Nephron progenitor cell (in vitro differentiated cells): ENCODE results near the gene RAB43.

Source experiments
- DNase-seq: peaks from one replicate; pipeline ENCODE4 v3.0.0; 2021
- H3K27ac Mint-ChIP-seq: 2 replicates; pipeline ENCODE4 v1.8.0; 2021; ENCODE audit warnings: mild to moderate bottlenecking, moderate library complexity, mixed read lengths
- H3K27me3 Mint-ChIP-seq: 2 replicates; pipeline ENCODE4 v1.8.0; 2021; ENCODE audit warnings: mild to moderate bottlenecking, low read depth, mixed read lengths; ENCODE audit not compliant: poor library complexity
- H3K36me3 Mint-ChIP-seq: 2 replicates; pipeline ENCODE4 v1.8.0; 2021; ENCODE audit warnings: low read depth, mixed read lengths
- H3K4me1 Mint-ChIP-seq: 2 replicates; pipeline ENCODE4 v1.8.0; 2021; ENCODE audit warnings: mixed read lengths
- H3K4me3 Mint-ChIP-seq: 2 replicates; pipeline ENCODE4 v1.8.0; 2021; ENCODE audit warnings: mild to moderate bottlenecking, moderate library complexity, mixed read lengths
- H3K9me3 Mint-ChIP-seq: 2 replicates; pipeline ENCODE4 v1.8.0; 2021; ENCODE audit warnings: mild to moderate bottlenecking, moderate library complexity, mixed read lengths
- CTCF ChIP-seq: fragments of 200-600 bp; sonication (generic); IDR thresholded peaks from 2 replicates; pipeline ENCODE4 v1.5.0; 2021; ENCODE audit warnings: antibody characterized with exemption

RAB43 gene

GRCh38 chr3:129131465-129132088, 10.0 kb upstream of the RAB43 start:
- Mint-ChIP-seq H3K4me3 (no peak overlapping the region), H3K27ac (peak overlapping the region; percentile 83), H3K36me3 (peaks cover 49% of the 10 kb centered on the region), H3K27me3 (no peaks in the 10 kb centered on the region), H3K4me1 (peaks cover 12% of the 10 kb centered on the region), H3K9me3 (no peaks in the 10 kb centered on the region)
- TF ChIP-seq CTCF, result no peak
- DNase-seq, result no peak

GRCh38 chr3:129130291-129130813, 8.7 kb upstream of the RAB43 start:
- Mint-ChIP-seq H3K4me1 (peaks cover 12% of the 10 kb centered on the region), H3K9me3 (no peaks in the 10 kb centered on the region), H3K4me3 (no peak overlapping the region), H3K27me3 (peaks cover 2% of the 10 kb centered on the region), H3K36me3 (peaks cover 61% of the 10 kb centered on the region), H3K27ac (peak overlapping the region; percentile 49)
- TF ChIP-seq CTCF, result no peak
- DNase-seq, result no peak

- no peak for TF ChIP-seq CTCF
- Mint-ChIP-seq H3K4me1 (peaks cover 12% of the 10 kb centered on the region), H3K4me3 (no peak overlapping the region), H3K36me3 (peaks cover 49% of the 10 kb centered on the region), H3K9me3 (no peaks in the 10 kb centered on the region), H3K27ac (no peak overlapping the region), H3K27me3 (peaks cover 2% of the 10 kb centered on the region)
- DNase-seq, result no peak
Observed at GRCh38 chr3:129128357-129129155, 7.0 kb upstream of the RAB43 start.

GRCh38 chr3:129126726-129127280, 5.2 kb upstream of the RAB43 start:
- H3K9me3 Mint-ChIP-seq, result no peaks in the 10 kb centered on the region
- no peak for TF ChIP-seq CTCF
- H3K27me3 Mint-ChIP-seq, result peaks cover 11% of the 10 kb centered on the region
- no peak for DNase-seq
- H3K36me3 Mint-ChIP-seq, result peaks cover 34% of the 10 kb centered on the region
- H3K27ac Mint-ChIP-seq, result no peak overlapping the region
- no peak overlapping the region for H3K4me3 Mint-ChIP-seq
- peaks cover 9% of the 10 kb centered on the region for H3K4me1 Mint-ChIP-seq

- TF ChIP-seq CTCF, result no peak
- Mint-ChIP-seq H3K9me3 (no peaks in the 10 kb centered on the region), H3K36me3 (peaks cover 16% of the 10 kb centered on the region), H3K4me1 (peaks cover 32% of the 10 kb centered on the region), H3K4me3 (no peak overlapping the region), H3K27ac (no peak overlapping the region), H3K27me3 (peaks cover 21% of the 10 kb centered on the region)
- DNase-seq, result no peak
Observed at GRCh38 chr3:129123314-129124060, 1.9 kb upstream of the RAB43 start.
